Activated CD4-positive, alpha-beta T cell treated with anti-CD3 and anti-CD28 coated beads, Interleukin-2, amount 50 U/mL, for 16 hours (primary cell): ENCODE measurements around the gene FABP6.

Experiments
- DNase-seq: peaks from one replicate; pipeline ENCODE4 v3.0.0-alpha.2; 2020

FABP6 gene

DNA sequence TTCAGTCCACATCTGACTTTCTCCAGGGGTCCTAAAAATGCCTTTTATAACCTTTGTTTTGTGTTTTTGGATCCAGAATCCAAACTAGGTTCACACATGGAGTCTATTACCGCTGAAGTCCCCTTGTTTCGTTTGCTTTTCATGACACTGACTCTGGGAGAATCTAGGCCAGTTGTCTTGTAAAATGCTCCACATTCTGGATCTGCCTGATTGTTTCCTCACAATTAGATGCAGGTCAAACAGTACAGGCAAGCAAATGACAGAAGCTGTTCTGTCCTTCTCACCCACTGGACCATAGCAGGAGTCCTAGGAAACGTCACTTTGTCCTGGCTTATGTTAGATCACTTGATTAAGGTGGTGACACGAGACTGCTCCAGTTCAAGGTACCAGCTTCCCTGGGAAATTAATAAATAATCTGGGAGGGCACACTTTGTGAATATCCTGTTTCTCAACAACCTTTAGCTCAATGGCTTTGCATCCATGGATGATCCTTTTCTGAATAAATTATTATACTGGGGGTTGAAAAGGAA is 34.1 kb downstream of the FABP6 start:
- DNase-seq, result no peak

GRCh38 chr5:160266044-160266443 is 36.7 kb downstream of the FABP6 start:
- DNase-seq, result no peak

DNA sequence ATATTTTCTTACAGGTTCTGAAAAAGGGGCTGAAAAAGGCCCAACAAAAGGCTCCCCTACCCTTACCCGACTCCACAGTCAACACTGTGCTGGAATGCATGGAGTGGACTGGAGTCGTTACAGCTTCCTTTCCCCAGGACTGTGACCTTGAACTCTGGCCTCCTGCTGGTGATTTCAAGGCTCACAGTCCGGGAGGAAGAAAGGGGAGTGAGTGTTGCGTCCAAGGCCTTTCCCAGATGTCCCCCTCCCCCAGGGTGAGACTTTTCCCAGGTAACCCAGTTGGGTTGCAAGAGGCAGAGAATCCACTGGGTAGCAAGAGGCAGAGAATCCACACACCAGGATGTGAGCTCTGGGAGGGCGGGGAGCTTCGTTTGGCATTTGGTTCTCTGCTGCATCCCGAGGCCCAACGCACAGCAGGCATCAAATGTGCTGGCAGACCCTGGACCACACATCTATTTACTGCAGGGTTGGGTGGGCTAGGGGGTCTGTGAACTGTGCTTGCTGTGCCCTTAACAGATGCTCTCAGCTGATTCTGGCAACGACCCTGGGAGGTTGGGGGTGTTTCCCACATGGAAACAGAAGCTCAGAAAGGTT is 37.5 kb downstream of the FABP6 start:
- no peak for DNase-seq

DNA sequence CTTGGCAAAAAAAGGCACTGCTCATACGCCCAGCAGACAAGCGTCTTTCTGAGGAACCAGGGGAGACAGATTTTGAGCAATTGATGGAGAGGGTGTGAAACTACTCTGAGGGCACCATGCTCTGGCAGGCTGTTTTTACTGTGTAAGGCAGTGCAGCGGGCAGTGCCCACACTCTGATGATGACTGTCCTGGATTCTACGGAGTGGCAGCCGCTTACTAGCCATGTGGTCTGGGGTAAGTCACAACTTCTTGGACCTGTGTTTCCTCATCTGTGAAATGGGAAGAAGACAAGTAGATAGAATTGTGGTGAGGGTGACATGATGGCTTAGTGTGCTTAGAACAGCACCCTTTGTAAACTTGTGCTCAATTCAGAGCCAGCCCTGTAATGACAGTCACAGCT is 38.8 kb downstream of the FABP6 start:
- DNase-seq, result no peak

DNA sequence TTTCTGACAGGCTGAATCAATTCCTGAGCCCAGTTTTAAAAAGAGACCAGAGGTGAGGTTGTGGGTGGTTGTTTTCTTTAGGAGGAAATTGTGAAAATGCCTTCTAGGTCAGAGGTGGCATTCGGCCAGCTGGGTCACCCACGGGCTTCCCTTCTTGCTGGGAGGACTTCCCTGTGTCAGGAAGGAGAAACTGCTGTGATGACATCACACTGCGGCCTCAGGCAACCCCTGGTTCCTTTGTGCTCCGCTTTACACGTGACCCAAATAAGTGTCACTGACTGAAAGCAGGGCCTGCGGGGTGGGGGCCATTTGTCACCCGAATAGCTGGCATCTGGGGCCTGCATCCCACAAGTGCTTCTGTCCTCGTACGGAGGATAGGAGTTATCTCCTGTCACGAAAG is 39.7 kb downstream of the FABP6 start:
- DNase-seq, result no peak

DNA sequence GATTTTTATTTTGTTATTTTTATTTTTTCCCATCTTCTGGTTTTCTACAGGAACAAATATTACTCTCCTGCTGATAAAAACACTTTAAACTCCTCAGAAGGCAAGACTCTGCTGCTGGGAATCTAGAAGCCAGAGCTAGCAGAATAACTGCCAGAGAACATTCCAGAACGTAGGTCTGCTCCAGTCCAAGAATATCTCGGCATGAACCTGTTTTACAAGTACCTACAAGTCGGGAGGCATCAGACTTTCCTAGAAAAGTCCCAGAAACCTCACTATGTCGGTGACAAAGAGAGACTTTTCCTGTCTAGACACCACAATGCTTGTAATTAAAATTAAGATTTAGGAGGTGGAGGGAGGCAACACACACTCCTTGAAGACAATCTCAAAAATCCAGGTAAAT is 41.4 kb downstream of the FABP6 start:
- DNase-seq, result no peak

DNA sequence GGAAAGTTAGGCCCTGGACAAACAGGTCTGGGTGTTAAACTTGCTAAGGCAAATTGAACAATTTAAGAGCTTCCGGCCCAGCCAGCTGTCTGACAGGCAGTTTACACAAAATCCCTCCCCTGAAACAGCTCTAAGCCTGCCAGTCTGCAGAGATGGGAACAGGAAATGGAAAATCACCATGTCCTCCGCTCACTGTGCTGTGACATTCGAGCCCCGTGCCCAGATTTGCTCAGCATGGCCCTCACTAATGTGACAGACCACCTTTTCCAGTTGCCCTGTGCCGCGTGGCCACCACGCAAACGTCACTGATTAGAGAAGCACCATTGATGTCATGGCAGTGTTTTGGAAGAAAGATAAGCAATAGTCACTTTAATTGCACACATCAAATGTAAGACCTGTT is 42.1 kb downstream of the FABP6 start:
- DNase-seq, result no peak

DNA sequence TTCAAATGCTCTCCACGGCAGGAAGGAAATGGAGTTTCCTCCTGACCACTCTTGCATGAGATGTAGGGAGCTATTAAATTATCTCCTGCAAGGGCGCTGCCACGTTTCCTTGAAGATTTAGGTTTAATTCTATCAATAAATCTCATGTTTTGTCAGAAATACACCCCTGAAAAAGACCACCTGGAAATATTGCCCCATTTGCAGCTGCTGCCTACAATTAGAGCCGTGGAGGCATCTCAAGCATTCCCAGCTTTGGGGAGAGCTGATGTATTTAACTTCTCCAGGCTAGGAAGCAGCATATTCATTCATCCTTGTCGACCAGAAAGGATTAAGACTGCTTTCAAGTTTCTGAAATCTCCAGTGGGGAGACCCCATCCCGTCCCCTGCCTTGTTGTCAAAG is 42.5 kb downstream of the FABP6 start:
- no peak for DNase-seq

DNA sequence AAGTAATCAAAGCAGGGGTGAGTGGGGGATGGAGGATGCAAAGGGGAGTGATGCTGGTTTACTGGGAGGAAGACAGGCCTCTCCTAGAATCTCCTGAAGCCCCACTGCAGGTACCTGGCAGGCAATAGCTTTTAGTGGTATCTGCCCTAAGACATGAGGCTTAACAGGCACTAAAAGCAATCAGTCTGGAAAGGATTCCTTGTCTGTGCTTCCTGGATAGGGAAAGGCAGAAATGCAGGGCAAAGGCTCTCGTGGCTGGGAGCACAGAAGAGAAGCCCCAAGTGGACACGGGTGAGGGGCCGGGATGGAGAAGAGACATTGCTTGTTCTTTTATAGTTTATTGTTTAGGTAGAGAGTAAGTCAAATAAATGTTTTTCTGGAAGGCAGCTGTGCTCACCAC is 43.0 kb downstream of the FABP6 start:
- no peak for DNase-seq

GRCh38 chr5:160272889-160273288 is 43.6 kb downstream of the FABP6 start:
- DNase-seq, result no peak

DNA sequence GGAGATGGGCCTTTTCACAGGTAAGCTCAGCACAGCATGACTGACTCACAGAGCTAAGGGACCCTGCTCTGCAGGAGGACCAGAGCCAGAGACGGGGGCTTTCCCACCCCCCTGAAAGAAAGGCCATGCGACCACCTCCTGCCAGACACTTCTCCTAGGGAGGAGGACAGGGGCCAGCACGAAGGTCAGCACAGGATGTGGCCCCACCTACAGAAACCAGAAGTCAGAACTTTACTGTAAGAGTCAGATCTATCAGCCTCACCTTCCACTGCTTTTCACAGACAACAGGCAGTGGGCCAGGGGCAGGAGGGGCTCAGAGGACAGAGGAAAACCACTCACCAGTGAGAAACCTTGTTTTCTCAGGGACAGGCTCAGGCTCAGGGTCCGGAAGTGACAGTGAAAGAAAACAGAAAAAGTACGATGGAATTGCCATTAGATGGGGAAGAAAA is 45.2 kb downstream of the FABP6 start:
- DNase-seq, result no peak

DNA sequence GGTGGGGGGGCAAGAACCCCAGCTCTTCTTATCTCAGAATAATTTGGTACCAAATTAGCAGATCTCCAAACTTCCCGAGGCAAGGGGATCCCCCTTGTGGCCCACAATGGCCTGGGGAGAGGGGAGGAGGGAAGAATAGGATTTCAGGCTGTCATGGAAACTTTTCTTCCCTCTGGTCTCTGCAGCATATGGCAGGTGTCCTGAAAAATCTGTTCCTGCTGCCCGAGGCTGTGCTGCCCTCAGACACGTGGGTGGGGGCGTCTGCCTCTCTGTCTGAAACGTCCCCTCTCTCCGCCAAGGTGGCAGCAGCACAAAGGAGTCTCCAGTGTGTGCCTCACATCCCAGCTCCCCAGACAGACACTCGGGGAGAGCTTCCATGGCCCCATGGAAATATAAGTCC is 49.0 kb downstream of the FABP6 start:
- DNase-seq, result no peak

DNA sequence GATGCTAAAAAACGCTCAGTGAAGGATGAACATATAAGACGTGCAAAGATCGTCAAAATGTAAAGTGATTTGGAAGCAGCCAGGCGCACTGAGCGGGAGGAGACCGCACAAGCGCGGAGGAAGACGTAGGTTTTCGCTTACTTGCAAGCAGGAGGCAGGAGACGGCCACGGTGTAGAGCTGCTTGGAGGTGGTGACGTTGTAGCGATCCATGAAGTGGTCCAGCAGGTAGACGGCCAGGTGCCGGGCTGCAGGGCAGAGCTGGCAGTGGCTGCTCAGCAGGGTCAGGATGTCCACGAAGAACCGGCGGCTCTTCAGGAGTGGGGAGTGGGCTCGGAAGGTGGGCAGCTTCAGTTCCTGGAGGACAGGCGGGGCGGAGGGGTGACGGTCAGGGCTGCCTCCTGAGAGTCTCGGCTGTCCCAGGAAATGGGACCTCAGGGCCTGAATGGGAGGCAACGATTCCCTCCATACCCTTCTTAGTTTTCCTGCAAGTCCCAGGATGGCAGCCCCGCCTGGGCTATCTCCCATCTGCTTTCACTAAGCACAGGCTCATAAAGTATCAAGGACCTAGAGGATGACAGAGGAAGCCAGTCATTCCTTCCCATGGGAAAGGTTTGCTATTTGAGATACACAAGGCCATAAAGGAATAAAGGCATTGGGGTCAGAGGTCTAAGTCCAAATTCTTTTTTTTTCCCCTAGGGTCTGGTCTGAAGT is 51.2 kb downstream of the FABP6 start:
- no peak for DNase-seq

DNA sequence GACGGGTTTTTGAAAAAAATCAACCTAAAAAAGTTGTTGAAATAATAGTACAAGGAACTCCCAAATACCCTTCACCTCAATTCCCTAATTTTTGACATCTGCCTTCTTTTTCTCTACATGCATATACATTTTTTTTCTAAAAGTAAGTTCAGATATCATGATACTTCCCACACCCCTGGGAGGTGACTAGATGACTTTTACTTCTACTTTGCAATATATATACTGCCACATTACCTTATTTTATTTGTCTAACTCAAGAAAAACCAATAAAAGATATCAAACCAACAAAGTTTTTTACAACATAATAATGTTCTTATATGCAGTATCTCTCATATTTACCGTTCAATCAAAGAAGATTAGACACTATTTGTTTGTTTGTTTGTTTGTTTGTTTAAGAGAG is 52.0 kb downstream of the FABP6 start:
- no peak for DNase-seq

- DNase-seq, result no peak
Measured at GRCh38 chr5:160284291-160284873, 55.1 kb downstream of the FABP6 start.

- DNase-seq, result no peak
Measured at GRCh38 chr5:160285316-160285715, 56.0 kb downstream of the FABP6 start.

- no peak for DNase-seq
Measured at GRCh38 chr5:160286947-160287346, 57.6 kb downstream of the FABP6 start.

DNA sequence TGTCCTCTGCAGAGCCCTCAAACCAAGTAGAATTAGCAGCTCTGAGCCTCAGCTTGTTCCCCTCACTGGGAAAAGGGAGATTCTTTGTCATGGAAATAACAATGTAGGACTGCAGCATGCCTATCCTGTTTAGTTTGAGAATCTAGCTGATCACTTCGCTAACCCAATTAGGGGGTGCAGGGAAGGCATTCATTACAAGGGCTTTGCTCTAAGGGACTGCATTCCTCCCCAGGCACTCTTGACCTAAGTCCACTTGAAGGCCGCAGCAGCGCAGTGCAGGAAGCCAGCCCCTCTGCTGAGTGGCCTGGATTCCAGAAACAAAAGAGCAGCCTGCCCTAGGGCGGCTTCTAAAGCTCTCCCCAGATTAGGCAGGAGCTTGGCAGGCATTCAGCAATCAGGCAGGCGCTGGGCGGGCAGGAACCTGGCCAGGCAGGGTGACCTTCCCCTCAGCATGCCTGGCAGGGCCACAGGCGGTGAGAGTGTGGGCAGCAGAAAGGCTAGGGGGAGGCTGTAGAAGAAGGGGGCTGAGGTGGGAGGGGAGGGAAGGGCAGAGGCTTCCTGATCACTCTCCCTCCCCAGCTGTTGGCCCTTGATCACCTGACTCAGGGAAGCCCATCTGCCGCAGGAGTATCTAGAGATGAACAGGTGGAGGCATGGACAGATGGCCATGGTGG is 58.2 kb downstream of the FABP6 start:
- DNase-seq, result no peak
